Measurements from ENCODE around the gene ZNF511. TPM values are rescaled to one million over a fixed set of nuclear protein-coding genes. Genes with fewer than 3 reads are reported as not detected.

Gene ZNF511
- total RNA-seq, 1 experiment from 2014 or later: 49.0 TPM

- peaks cover 3 to 5% of the 10 kb centered on the region in 2 experiments; a peak in 2 of 4 replicates for H3K4me1 ChIP-seq (ENCODE audit: control insufficient read depth in 1 of 2, insufficient read depth in 2 of 2, low read length in 2 of 2)
- ChIA-PET CTCF (no interaction called here), RAD21 (ENCODE audit: low non-redundant PET in 1 of 2, low total read pairs in 2 of 2, uncharacterized antibody in 2 of 2, unreplicated experiment in 2 of 2) (no interaction called here), POLR2A (no interaction called here)
- TF ChIP-seq SIN3A (IDR thresholded peaks at IDR 0.05; ENCODE audit: low read depth) (no peak), FOSL1 (IDR thresholded peaks at IDR 0.05; ENCODE audit: low read depth) (no peak), CTCF (IDR thresholded peaks at IDR 0.05 in 2 of 3, conservative IDR thresholded peaks at IDR 0.05 in 1 of 3; ENCODE audit: borderline replicate concordance in 1 of 3, insufficient read depth in 1 of 3, low read depth in 2 of 3, low read length in 2 of 3) (no peak), EGR1 (IDR thresholded peaks at IDR 0.05; ENCODE audit: low read depth) (no peak), ATF3 (IDR thresholded peaks at IDR 0.05) (no peak), TCF7L2 (IDR thresholded peaks at IDR 0.05; ENCODE audit: borderline replicate concordance, extremely low read depth, insufficient read depth, insufficient read length) (no peak), RAD21 (IDR thresholded peaks at IDR 0.05; ENCODE audit: low read depth) (no peak), SP1 (IDR thresholded peaks at IDR 0.05; ENCODE audit: low read depth) (no peak), ELF1 (IDR thresholded peaks at IDR 0.05; ENCODE audit: borderline replicate concordance, low read depth) (no peak), MAX (IDR thresholded peaks at IDR 0.05) (no peak), REST (IDR thresholded peaks at IDR 0.05; ENCODE audit: low read depth) (no peak), ZFX (IDR thresholded peaks at IDR 0.05) (no peak), SRF (IDR thresholded peaks at IDR 0.05; ENCODE audit: low read depth) (no peak), ZNF274 (IDR thresholded peaks at IDR 0.05; ENCODE audit: low read depth, low read length) (no peak), JUND (IDR thresholded peaks at IDR 0.05) (no peak), ZBTB33 (IDR thresholded peaks at IDR 0.05; ENCODE audit: extremely low read depth, insufficient replicate concordance, low read length) (no peak)
- no peaks in the 10 kb centered on the region for H3K27me3 ChIP-seq (ENCODE audit: insufficient read depth, low read length)
- H3K9me3 ChIP-seq (ENCODE audit: control insufficient read depth in 1 of 2, insufficient read depth in 1 of 2, low read depth in 1 of 2, low read length in 2 of 2): no peaks in the 10 kb centered on the region
- H3K9me2 ChIP-seq (ENCODE audit: insufficient read depth): no peaks in the 10 kb centered on the region
- no TSS peak for BruUV-seq (replicated peaks)
- no peak overlapping the region for H3K4me3 ChIP-seq (replicated peaks in 1 of 2; ENCODE audit: low read depth in 1 of 2, low read length in 2 of 2)
- H3K9ac ChIP-seq (ENCODE audit: low read length): no peak overlapping the region
- no peak overlapping the region for H2AFZ ChIP-seq (ENCODE audit: low read depth, low read length, poor library complexity, severe bottlenecking)
- no peak for ATAC-seq
- H4K20me1 ChIP-seq (ENCODE audit: insufficient read depth): no peaks in the 10 kb centered on the region
- H3K4me2 ChIP-seq (ENCODE audit: low read length): no peak overlapping the region
- peaks cover 6% of the 10 kb centered on the region; the same call in 1 of the 2 replicates for H3K79me2 ChIP-seq (ENCODE audit: insufficient read depth, low read length)
- DNase-seq (ENCODE audit: low read depth, low spot score): no peak
- intact Hi-C loops (cut with micrococcal nuclease): no loop called here
- no peak overlapping the region for H3K27ac ChIP-seq (ENCODE audit: low read depth, low read length)
- H3K36me3 ChIP-seq (ENCODE audit: control insufficient read depth in 1 of 2, insufficient read depth in 2 of 2, low read length in 2 of 2): no peaks in the 10 kb centered on the region
Measured at GRCh38 chr10:133354672-133355240, 46.0 kb downstream of the ZNF511 start.

All from HCT116 (cell line).